Lower leg skin (tissue), 4 donors: ENCODE data around the gene THADA. TPM values are rescaled to one million over a fixed set of nuclear protein-coding genes. Genes with fewer than 3 reads are reported as not detected.

Source experiments
- DNase-seq, 2 donors: peaks; one replicate each; pipeline ENCODE4 v3.0.0-alpha.2; 2019; ENCODE audit warnings: low spot score in 2 of 2
- H3K4me3 ChIP-seq: fragments of 200-600 bp; sonication (generic); 2 replicates; pipeline ENCODE4 v1.5.1; 2017; ENCODE audit warnings: mild to moderate bottlenecking, low read depth; ENCODE audit not compliant: poor library complexity, severe bottlenecking
- POLR2A ChIP-seq, 2 donors: fragments of 450-650 bp; IDR thresholded peaks; one replicate each; pipeline ENCODE4 v1.6.1; 2016 to 2017; ENCODE audit warnings: antibody characterized with exemption in 2 of 2, mild to moderate bottlenecking in 1 of 2, moderate library complexity in 1 of 2
- WGBS, 2 donors: methylation state at CpG; one replicate each; pipeline ENCODE4 v1.1.5; 2018; 5-methylcytosine and 5-hydroxymethylcytosine counted together
- intact Hi-C: fragments of 100-400 bp; cut with DNase I; formaldehyde crosslinking; loops from one replicate; pipeline ENCODE4 v1.15.0; 2023; ENCODE audit warnings: low total_unique reads
- total RNA-seq, 4 donors: library from RNA; depleted of rRNA; stranded (reverse); fragments of >200 nt; gene quantifications; one replicate each; pipeline ENCODE4 v1.1.0, GENCODE V29; 2016
- TF ChIP-seq, protein P1 (sequence below), 3 donors: fragments of 450-650 bp; IDR thresholded peaks; one replicate each; pipeline ENCODE4 v1.5.1; 2016; ENCODE audit warnings: antibody characterized with exemption in 3 of 3, mild to moderate bottlenecking in 3 of 3, moderate library complexity in 2 of 3

Gene THADA
- total RNA-seq, 4 donors from 2014 or later, result 19.5 to 26.4 (median 22.2) TPM

DNA sequence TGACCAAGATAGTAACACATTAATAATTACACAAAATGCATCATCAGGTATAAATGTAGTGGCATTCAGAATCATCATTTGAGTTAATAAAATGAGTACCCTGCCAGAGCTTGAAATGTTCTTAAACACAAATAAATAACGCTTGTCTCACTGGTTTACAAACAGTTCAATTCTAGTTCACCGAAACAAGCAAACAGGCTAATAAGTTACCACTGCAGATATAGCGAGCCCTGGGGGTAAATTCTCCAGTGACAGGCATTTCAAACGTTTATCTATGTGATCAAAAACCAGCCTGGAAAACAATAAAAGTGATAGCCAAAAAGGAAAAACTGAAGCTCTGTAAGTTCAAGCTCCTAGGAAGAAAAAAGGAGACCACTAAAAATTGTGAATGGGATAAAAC, 152.6 kb downstream of the THADA start:
- WGBS, 2 donors, result 61 to 75% methylated on average over 4 of the region's 4 CpGs
- intact Hi-C loops, result no loop called here
- no peak overlapping the region for H3K4me3 ChIP-seq
- no peak for DNase-seq
- no peak for TF ChIP-seq POLR2A (IDR thresholded peaks at IDR 0.05)
- TF ChIP-seq, protein P1, sequence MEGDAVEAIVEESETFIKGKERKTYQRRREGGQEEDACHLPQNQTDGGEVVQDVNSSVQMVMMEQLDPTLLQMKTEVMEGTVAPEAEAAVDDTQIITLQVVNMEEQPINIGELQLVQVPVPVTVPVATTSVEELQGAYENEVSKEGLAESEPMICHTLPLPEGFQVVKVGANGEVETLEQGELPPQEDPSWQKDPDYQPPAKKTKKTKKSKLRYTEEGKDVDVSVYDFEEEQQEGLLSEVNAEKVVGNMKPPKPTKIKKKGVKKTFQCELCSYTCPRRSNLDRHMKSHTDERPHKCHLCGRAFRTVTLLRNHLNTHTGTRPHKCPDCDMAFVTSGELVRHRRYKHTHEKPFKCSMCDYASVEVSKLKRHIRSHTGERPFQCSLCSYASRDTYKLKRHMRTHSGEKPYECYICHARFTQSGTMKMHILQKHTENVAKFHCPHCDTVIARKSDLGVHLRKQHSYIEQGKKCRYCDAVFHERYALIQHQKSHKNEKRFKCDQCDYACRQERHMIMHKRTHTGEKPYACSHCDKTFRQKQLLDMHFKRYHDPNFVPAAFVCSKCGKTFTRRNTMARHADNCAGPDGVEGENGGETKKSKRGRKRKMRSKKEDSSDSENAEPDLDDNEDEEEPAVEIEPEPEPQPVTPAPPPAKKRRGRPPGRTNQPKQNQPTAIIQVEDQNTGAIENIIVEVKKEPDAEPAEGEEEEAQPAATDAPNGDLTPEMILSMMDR (IDR thresholded peaks at IDR 0.05), result no peak

DNA sequence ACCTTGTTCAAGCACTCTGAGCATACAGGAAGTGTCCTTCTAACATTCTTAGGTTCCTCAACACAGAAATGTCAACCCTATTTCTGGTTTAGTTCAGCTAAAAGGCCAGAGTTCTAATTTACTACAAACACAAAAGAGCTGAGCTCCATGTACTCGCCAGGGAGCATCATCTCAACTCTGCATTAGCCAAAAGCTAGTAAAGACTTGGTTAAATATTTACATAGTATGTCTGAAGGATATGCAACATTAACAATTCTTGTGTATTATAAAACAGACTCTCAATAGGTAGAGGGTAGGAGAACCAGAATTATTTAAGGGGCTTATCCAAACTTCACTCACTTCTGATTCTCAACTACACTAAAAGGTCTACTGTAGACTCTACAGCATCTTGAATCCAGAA, 154.6 kb downstream of the THADA start:
- WGBS, 2 donors, result 84 to 89% methylated on average over 1 of the region's 1 CpG
- DNase-seq, result no peak
- intact Hi-C loops, result no loop called here
- no peak for TF ChIP-seq POLR2A (IDR thresholded peaks at IDR 0.05)
- TF ChIP-seq, protein P1 (IDR thresholded peaks at IDR 0.05), result no peak
- H3K4me3 ChIP-seq, result no peak overlapping the region

DNA sequence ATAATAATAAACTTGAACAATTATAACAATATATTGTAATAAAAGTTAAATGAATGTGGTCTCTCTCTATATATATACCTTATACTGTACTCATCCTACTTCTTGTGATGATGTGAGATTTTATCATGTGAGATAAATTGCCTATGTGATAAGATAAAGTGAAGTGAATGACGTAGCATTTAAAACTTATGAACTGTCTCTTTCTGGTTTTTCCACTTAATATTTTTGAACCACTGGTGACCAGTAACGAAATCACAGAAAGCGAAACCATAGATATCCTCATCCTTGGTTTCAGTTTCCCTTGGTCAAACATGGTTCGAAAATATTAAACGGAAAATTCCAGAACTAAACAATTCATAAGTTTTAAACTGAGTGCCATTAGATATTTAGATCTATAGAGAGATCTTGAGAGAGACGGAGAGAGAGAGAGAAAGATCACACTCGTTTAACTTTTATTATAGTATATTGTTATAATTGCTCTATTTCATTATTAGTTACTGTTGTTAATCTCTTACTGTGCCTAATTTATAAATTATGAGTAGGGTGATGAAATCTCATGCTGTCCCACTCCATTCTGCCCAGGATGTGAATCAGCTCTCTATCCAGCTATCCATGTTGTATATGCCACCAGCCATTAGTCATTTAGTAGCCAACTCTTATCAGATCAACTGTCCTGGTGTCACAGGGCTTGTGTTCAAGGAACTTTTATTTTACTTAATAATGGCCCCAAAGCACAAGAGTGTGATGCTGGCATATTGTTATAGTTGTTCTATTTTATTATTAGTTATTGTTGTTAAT, 156.8 kb downstream of the THADA start:
- no peak for DNase-seq
- no peak overlapping the region for H3K4me3 ChIP-seq
- WGBS, 2 donors, result 85 to 87% methylated on average over 7 of the region's 7 CpGs
- intact Hi-C loops, result no loop called here
- TF ChIP-seq, protein P1 (IDR thresholded peaks at IDR 0.05), result no peak

DNA sequence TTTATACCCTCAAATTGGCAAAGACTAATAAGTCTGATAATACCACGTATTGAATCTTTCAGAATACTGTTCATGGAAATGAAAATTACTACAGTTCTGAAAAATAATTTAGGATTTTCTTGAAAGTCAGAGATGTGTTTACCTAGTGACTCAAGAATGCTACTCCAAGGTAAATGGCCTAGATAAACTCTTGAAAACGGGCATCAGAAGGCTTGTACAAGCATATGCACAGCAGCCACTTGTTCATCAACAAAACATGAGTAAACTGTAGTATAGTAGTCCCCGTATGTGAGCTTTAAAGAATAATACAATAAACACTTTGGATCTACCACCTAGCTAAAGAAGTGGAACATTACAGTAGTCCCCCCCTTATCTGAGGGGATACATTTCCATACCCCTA, 157.5 kb downstream of the THADA start:
- H3K4me3 ChIP-seq, result no peak overlapping the region
- DNase-seq, result no peak
- TF ChIP-seq, protein P1 (IDR thresholded peaks at IDR 0.05), result no peak
- TF ChIP-seq POLR2A (IDR thresholded peaks at IDR 0.05), result no peak
- intact Hi-C loops, result no loop called here
- WGBS, 2 donors, result 77 to 80% methylated on average over 3 of the region's 3 CpGs

DNA sequence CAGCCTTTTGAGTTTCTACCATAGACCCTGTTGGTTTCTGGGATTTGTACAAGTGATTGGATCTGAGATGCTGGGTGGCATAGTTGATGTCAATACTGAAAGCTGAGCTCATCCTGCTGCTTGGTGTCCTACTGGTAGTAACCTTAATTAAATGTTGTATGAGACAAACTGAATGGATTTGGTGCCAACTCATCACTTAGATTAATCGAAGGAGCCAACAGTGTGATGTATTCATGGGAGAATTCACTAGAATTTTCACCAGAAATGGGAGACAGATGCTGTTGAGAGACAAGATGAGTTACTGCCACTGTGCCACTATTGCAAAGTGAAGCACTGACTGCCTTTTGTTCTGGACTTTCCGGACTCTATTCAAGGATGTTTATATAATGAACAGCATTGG, 158.5 kb downstream of the THADA start:
- intact Hi-C loops, result no loop called here
- WGBS, 2 donors, result 68% methylated on average over 2 of the region's 2 CpGs
- H3K4me3 ChIP-seq, result no peak overlapping the region
- TF ChIP-seq POLR2A (IDR thresholded peaks at IDR 0.05), result no peak
- TF ChIP-seq, protein P1 (IDR thresholded peaks at IDR 0.05), result no peak
- DNase-seq, result no peak

DNA sequence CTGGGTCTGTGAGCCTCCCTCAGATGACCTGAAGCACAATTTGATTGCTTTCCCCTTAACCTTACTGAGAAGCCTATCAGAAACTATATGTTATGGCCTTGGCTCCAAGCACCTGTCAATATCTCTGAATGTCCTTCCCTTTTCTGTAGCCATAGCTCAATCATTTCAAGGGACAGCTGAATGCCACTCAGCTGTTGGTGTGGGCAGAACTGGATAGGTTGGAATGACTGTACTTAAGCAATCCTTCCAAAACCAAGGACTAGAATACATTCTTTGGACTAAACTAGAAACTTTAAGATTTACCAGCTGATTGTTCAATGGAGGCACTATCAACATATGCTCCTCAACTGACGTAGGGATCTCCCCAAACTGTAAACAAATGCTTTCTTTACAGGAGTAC, 159.4 kb downstream of the THADA start:
- no peak overlapping the region for H3K4me3 ChIP-seq
- intact Hi-C loops, result no loop called here
- DNase-seq, result no peak
- TF ChIP-seq POLR2A (IDR thresholded peaks at IDR 0.05), result no peak
- TF ChIP-seq, protein P1 (IDR thresholded peaks at IDR 0.05), result no peak
- 86 to 100% methylated on average over 1 of the region's 1 CpG for WGBS, 2 donors
